Keratinocyte (primary cell): ENCODE measurements around the gene TGFBR1. TPM values are rescaled to one million over a fixed set of nuclear protein-coding genes. Genes with fewer than 3 reads are reported as not detected.

Experiments used
- DNase-seq: peaks from one replicate; pipeline ENCODE4 v3.0.0-alpha.2; 2011; ENCODE audit warnings: low read depth, missing footprints, low spot score
- FAIRE-seq: peaks from 2 replicates; lab custom pipeline; 2011; peaks lifted over from hg19 to GRCh38; lab: Jason Lieb, UNC
- H2AFZ ChIP-seq: 2 replicates; pipeline ENCODE4 v1.6.0; 2012; ENCODE audit warnings: low read length, control low read depth, inconsistent platforms; ENCODE audit not compliant: control insufficient read depth
- H3K27ac ChIP-seq: 2 replicates; pipeline ENCODE4 v1.5.1; 2011; ENCODE audit warnings: low read length; ENCODE audit not compliant: control insufficient read depth, insufficient read depth
- H3K27me3 ChIP-seq: 3 replicates; pipeline ENCODE4 v1.6.0; 2011; ENCODE audit warnings: low read length; ENCODE audit not compliant: control insufficient read depth, insufficient read depth; ENCODE audit errors: extremely low read depth
- H3K36me3 ChIP-seq, 2 experiments: 2 replicates in 1 of 2; 3 replicates in 1 of 2; pipeline ENCODE4 v1.5.1; 2011; ENCODE audit warnings: low read length in 2 of 2, mild to moderate bottlenecking in 1 of 2; ENCODE audit not compliant: control insufficient read depth in 2 of 2, insufficient read depth in 2 of 2; ENCODE audit errors: extremely low read depth in 1 of 2
- H3K4me1 ChIP-seq: 3 replicates; pipeline ENCODE4 v1.5.1; 2011; ENCODE audit warnings: low read length; ENCODE audit not compliant: control insufficient read depth, insufficient read depth; ENCODE audit errors: extremely low read depth
- H3K4me2 ChIP-seq: 3 replicates; pipeline ENCODE4 v1.6.0; 2011; ENCODE audit warnings: low read depth, low read length; ENCODE audit not compliant: control insufficient read depth, insufficient read depth; ENCODE audit errors: extremely low read depth
- H3K4me3 ChIP-seq, 3 experiments: fragments of 200-600 bp in 1 of 3; sonication (generic) in 1 of 3; 2 replicates in 2 of 3; 3 replicates in 1 of 3; pipeline ENCODE4 v1.5.1; 2011 to 2016; ENCODE audit warnings: low read length in 3 of 3, mild to moderate bottlenecking in 3 of 3, control low read depth in 2 of 3, inconsistent platforms in 1 of 3, low read depth in 1 of 3, mixed read lengths in 1 of 3, mixed run types in 1 of 3, moderate library complexity in 1 of 3; ENCODE audit not compliant: control insufficient read depth in 2 of 3, insufficient read depth in 2 of 3; ENCODE audit errors: extremely low read depth in 1 of 3
- H3K79me2 ChIP-seq: 2 replicates; pipeline ENCODE4 v1.6.0; 2012; ENCODE audit warnings: low read length; ENCODE audit not compliant: control insufficient read depth, insufficient read depth
- H3K9ac ChIP-seq: 3 replicates; pipeline ENCODE4 v1.6.0; 2011; ENCODE audit warnings: low read length; ENCODE audit not compliant: control insufficient read depth, insufficient read depth; ENCODE audit errors: extremely low read depth
- H3K9me1 ChIP-seq: 3 replicates; pipeline ENCODE4 v1.6.0; 2011; ENCODE audit warnings: low read length; ENCODE audit not compliant: control insufficient read depth, insufficient read depth; ENCODE audit errors: extremely low read depth
- H3K9me3 ChIP-seq: 2 replicates; pipeline ENCODE4 v1.5.1; 2012; ENCODE audit warnings: low read depth, low read length; ENCODE audit not compliant: control insufficient read depth
- H4K20me1 ChIP-seq: 3 replicates; pipeline ENCODE4 v1.6.0; 2011; ENCODE audit warnings: low read length; ENCODE audit not compliant: control insufficient read depth, insufficient read depth; ENCODE audit errors: extremely low read depth
- EZH2 ChIP-seq: IDR thresholded peaks from one replicate; pipeline ENCODE4 v1.6.1; 2012; ENCODE audit warnings: inconsistent platforms, mild to moderate bottlenecking, low read length, moderate library complexity
- dilution Hi-C: fragments of 300-500 bp; cut with MboI; formaldehyde crosslinking; loops from one replicate; pipeline ENCODE4 v1.7.0; 2020; ENCODE audit warnings: low sequenced_read_pairs; ENCODE audit not compliant: extremely low pct_ligation_motif_present
- polyA plus RNA-seq, 5 experiments: library from polyadenylated mRNA; depleted of rRNA in 3 of 5; stranded (reverse) in 3 of 5; stranded (forward) in 1 of 5; unstranded in 1 of 5; fragments of >200 nt; gene quantifications; 1 replicate in 1 of 5; 2 replicates in 3 of 5; 3 replicates in 1 of 5; pipeline versions ENCODE4 v1.2.1 to v1.2.3, GENCODE V29; 2011 to 2012; ENCODE audit warnings: missing spikeins in 2 of 5, low read depth in 1 of 5, low replicate concordance in 1 of 5
- TF ChIP-seq, protein P1 (sequence below), 3 experiments: IDR thresholded peaks in 1 of 3; conservative IDR thresholded peaks in 1 of 3; optimal IDR thresholded peaks in 1 of 3; 2 replicates in 2 of 3; 3 replicates in 1 of 3; pipeline versions ENCODE3 to v1.5.1; 2011; ENCODE audit warnings: low read length in 3 of 3, mild to moderate bottlenecking in 3 of 3, moderate library complexity in 2 of 3, control low read depth in 1 of 3, inconsistent platforms in 1 of 3; ENCODE audit not compliant: insufficient read depth in 2 of 3; ENCODE audit errors: extremely low read depth in 1 of 3

TGFBR1 gene
- polyA plus RNA-seq, 1 donor (not counting 4 experiments of a cell fraction or from before 2014, with no cell fraction given), result 55.0 TPM

DNA sequence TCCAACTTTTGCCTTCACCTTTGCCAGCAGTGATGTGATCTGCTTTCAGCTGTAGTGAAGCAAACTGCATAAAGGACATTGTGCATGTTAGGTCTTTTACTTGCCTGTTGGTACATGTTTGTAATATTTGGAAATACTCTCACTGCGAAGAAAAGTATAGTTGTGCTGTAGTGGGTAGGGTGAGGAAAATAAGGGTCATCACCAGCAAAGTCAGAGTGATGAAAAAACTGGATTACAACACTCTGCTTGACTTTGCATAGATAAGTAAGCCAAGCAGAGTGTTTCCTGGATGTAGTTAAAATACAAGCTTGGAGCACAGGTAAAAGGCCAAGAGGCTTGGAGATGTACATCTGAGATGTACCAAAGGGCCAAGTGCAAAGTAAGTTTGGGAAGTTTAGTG is 16.7 kb downstream of the TGFBR1 start:
- H3K27me3 ChIP-seq, result no peaks in the 10 kb centered on the region
- dilution Hi-C loops, result loop anchor here (10.0 kb wide), 1 partner anchor 117 kb away; no protein-coding TSS in a partner anchor
- no peaks in the 10 kb centered on the region for H3K9me1 ChIP-seq
- H2AFZ ChIP-seq, result no peak overlapping the region
- H3K79me2 ChIP-seq, result peaks cover 77% of the 10 kb centered on the region
- no peak overlapping the region for H3K27ac ChIP-seq
- DNase-seq (no peak), FAIRE-seq (peak; percentile 83)
- no peaks in the 10 kb centered on the region for H4K20me1 ChIP-seq
- H3K4me2 ChIP-seq, result peak overlapping the region; percentile 37
- peaks cover 46% of the 10 kb centered on the region for H3K4me1 ChIP-seq
- TF ChIP-seq EZH2, result no peak
- TF ChIP-seq, protein P1, sequence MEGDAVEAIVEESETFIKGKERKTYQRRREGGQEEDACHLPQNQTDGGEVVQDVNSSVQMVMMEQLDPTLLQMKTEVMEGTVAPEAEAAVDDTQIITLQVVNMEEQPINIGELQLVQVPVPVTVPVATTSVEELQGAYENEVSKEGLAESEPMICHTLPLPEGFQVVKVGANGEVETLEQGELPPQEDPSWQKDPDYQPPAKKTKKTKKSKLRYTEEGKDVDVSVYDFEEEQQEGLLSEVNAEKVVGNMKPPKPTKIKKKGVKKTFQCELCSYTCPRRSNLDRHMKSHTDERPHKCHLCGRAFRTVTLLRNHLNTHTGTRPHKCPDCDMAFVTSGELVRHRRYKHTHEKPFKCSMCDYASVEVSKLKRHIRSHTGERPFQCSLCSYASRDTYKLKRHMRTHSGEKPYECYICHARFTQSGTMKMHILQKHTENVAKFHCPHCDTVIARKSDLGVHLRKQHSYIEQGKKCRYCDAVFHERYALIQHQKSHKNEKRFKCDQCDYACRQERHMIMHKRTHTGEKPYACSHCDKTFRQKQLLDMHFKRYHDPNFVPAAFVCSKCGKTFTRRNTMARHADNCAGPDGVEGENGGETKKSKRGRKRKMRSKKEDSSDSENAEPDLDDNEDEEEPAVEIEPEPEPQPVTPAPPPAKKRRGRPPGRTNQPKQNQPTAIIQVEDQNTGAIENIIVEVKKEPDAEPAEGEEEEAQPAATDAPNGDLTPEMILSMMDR (optimal IDR thresholded peaks at IDR 0.05 in 1 of 3, IDR thresholded peaks at IDR 0.05 in 1 of 3, conservative IDR thresholded peaks at IDR 0.05 in 1 of 3; ENCODE audit: extremely low read depth in 1 of 3, insufficient read depth in 2 of 3, low read length in 3 of 3), result no peak
- peaks cover 2 to 4% of the 10 kb centered on the region in 2 experiments for H3K36me3 ChIP-seq
- no peak overlapping the region for H3K4me3 ChIP-seq
- no peaks in the 10 kb centered on the region for H3K9me3 ChIP-seq
- no peak overlapping the region for H3K9ac ChIP-seq

DNA sequence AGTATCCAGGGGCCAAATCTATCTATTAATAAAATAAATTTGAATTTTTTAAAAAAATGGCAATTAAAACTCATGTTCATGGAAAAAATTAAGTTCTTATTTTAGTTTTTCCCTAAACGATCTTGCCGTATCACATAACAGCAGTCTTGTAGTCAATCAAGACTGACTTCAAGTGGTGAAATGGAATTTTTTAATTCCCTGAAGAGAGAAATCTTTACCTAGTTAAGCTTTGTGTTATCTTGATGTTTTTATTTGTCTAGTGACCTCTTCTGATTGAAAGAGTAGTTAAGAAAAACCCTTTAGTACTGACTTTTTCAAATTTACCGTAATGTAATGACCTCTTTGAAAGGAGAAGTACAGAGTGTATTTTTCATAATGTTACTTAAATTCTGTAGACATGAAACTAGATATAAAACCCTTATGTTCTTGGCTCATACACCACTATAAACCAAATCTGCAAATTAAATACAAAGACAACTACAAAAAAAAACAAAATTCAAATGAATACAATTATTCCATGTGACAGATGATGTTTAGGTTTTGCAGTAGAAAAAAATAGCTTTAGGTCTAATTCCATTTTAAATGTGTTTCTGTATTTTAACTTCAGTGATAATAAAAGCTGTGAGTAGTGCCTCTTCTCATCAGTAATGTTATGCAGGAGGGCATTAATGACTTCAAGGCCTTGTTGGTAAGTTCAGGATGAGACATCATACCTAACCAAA is 19.8 kb downstream of the TGFBR1 start:
- Histone ChIP-seq H3K9ac (no peak overlapping the region), H3K27me3 (no peaks in the 10 kb centered on the region), H3K79me2 (peaks cover 59% of the 10 kb centered on the region), H3K9me1 (no peaks in the 10 kb centered on the region), H3K4me3 (no peak overlapping the region), H4K20me1 (no peaks in the 10 kb centered on the region), H3K36me3 (peaks cover 0 to 4% of the 10 kb centered on the region in 2 experiments), H3K9me3 (no peaks in the 10 kb centered on the region), H3K27ac (no peak overlapping the region), H2AFZ (no peak overlapping the region), H3K4me1 (peaks cover 66% of the 10 kb centered on the region), H3K4me2 (no peak overlapping the region)
- TF ChIP-seq, protein P1 (optimal IDR thresholded peaks at IDR 0.05 in 1 of 3, IDR thresholded peaks at IDR 0.05 in 1 of 3, conservative IDR thresholded peaks at IDR 0.05 in 1 of 3; ENCODE audit: extremely low read depth in 1 of 3, insufficient read depth in 2 of 3, low read length in 3 of 3), result no peak
- no peak for TF ChIP-seq EZH2
- DNase-seq, result no peak
- dilution Hi-C loops, result loop anchor here (10.0 kb wide), 1 partner anchor 120 kb away; no protein-coding TSS in a partner anchor
- FAIRE-seq, result no peak
